GM12878 (cell line): ENCODE data around the gene NEK11.

Experiments
- BACH1 ChIP-seq: fragments of 450-650 bp; IDR thresholded peaks from 2 replicates; pipeline ENCODE4 v1.6.1; 2017; ENCODE audit warnings: mild to moderate bottlenecking, borderline replicate concordance
- EZH2 ChIP-seq: IDR thresholded peaks from 2 replicates; pipeline ENCODE4 v1.6.1; 2012; ENCODE audit warnings: low read depth, mild to moderate bottlenecking, control low read depth, inconsistent platforms, low read length, borderline replicate concordance; ENCODE audit not compliant: control insufficient read depth
- FOXM1 ChIP-seq: IDR thresholded peaks from 2 replicates; pipeline ENCODE4 v1.6.1; 2012; ENCODE audit warnings: low read depth, mild to moderate bottlenecking, inconsistent platforms, low read length, moderate library complexity
- JUNB ChIP-seq: IDR thresholded peaks from 2 replicates; pipeline ENCODE4 v1.6.1; 2016; ENCODE audit warnings: antibody characterized with exemption, mild to moderate bottlenecking
- NRF1 ChIP-seq: conservative IDR thresholded peaks from 2 replicates; pipeline ENCODE4 v1.6.1; 2011; ENCODE audit warnings: mild to moderate bottlenecking, low read depth, low read length, improper control_type of control experiment
- SUZ12 ChIP-seq: fragments of 200-600 bp; sonication (generic); IDR thresholded peaks from one replicate; pipeline ENCODE4 v1.6.1; 2018; ENCODE audit warnings: antibody characterized with exemption, mild to moderate bottlenecking; ENCODE audit not compliant: unreplicated experiment
- ZNF274 ChIP-seq: IDR thresholded peaks from one replicate; pipeline ENCODE4 v1.8.0; 2011; ENCODE audit not compliant: insufficient read length, insufficient read depth
- TF ChIP-seq, protein P1 (sequence below), 3 experiments: IDR thresholded peaks in 2 of 3; conservative IDR thresholded peaks in 1 of 3; 2 replicates each; pipeline ENCODE4 v1.5.1; 2011; ENCODE audit warnings: low read depth in 3 of 3, low read length in 3 of 3, mild to moderate bottlenecking in 3 of 3, control low read depth in 2 of 3, moderate library complexity in 2 of 3, inconsistent platforms in 1 of 3, mixed read lengths in 1 of 3; ENCODE audit not compliant: control insufficient read depth in 2 of 3, insufficient read depth in 1 of 3; ENCODE audit errors: extremely low read depth in 1 of 3

DNA sequence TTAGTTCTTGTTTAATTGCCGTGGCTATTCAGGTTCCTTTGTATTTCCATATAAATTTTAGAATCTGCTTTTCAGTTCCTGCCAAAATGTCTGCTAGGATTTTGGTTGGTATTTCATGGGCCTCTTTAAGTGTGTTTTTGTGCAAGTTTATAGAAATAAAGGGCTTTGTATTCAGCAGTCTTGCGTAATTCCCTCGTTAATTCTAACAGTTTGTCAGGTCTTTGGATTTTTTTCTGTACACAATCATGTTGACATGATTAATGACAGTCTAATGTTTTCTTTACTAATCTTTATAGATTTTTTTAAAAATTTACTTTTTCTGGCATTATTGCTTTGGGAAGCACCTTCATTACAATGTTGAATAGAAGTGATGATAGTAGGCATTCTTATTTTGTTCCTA, 120.9 kb downstream of the NEK11 start:
- TF ChIP-seq EZH2 (no peak), NRF1 (no peak), ZNF274 (no peak), FOXM1 (no peak), JUNB (no peak), SUZ12 (no peak), BACH1 (no peak)
- TF ChIP-seq, protein P1, sequence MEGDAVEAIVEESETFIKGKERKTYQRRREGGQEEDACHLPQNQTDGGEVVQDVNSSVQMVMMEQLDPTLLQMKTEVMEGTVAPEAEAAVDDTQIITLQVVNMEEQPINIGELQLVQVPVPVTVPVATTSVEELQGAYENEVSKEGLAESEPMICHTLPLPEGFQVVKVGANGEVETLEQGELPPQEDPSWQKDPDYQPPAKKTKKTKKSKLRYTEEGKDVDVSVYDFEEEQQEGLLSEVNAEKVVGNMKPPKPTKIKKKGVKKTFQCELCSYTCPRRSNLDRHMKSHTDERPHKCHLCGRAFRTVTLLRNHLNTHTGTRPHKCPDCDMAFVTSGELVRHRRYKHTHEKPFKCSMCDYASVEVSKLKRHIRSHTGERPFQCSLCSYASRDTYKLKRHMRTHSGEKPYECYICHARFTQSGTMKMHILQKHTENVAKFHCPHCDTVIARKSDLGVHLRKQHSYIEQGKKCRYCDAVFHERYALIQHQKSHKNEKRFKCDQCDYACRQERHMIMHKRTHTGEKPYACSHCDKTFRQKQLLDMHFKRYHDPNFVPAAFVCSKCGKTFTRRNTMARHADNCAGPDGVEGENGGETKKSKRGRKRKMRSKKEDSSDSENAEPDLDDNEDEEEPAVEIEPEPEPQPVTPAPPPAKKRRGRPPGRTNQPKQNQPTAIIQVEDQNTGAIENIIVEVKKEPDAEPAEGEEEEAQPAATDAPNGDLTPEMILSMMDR (IDR thresholded peaks at IDR 0.05 in 2 of 3, conservative IDR thresholded peaks at IDR 0.05 in 1 of 3; ENCODE audit: control insufficient read depth in 2 of 3, extremely low read depth in 1 of 3, insufficient read depth in 1 of 3, low read depth in 3 of 3, low read length in 3 of 3) = no peak
